ENCODE data around the gene HTRA1. TPM values are rescaled to one million over a fixed set of nuclear protein-coding genes. Genes with fewer than 3 reads are reported as not detected.
A peak's percentile ranks its signal among the peaks of the same experiment; 100 is the strongest.

HTRA1 gene
- total RNA-seq, 1 experiment from 2014 or later: 157 TPM

DNA sequence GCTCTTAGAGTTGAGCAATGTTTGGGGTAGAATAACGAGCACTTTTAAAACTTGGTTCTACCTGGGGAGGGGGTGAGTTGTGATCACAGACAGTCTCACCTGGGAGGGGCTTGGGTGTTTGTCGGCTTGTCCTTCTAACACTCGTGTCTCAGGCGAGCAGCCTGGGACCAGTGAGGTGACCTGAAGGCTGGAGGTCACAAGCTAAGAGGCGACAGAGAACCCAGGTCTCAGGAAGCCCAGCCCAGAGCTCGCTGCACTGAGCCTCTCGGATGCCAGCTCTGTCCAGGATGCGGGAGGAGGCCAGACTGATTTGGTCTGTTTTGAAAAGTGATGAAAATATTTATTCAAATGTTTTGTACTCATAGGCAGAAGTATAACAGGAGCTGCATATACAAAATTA, 11.8 kb downstream of the HTRA1 start:
- peaks cover 28% of the 10 kb centered on the region for H3K36me3 Mint-ChIP-seq (ENCODE audit: insufficient read depth, unreplicated experiment)
- H3K4me3 Mint-ChIP-seq (ENCODE audit: unreplicated experiment): no peak overlapping the region
- no peak for DNase-seq (ENCODE audit: unreplicated experiment)
- H3K9me3 Mint-ChIP-seq (ENCODE audit: unreplicated experiment): no peaks in the 10 kb centered on the region
- peaks cover 39% of the 10 kb centered on the region for H3K4me1 Mint-ChIP-seq (ENCODE audit: insufficient read depth, unreplicated experiment)
- intact Hi-C loops (cut with micrococcal nuclease): no loop called here
- ChIA-PET CTCF (interaction anchor here (0.7 kb wide), 1 partner anchor 94 kb away, joined by 3 read pairs; no protein-coding TSS in a partner anchor), POLR2A (interaction anchor here (0.6 to 15.0 kb wide), 4 partner anchors 11 to 92 kb away, joined by 3 to 291 read pairs (median 4); no protein-coding TSS in a partner anchor)
- no peak overlapping the region for H3K27ac Mint-ChIP-seq (ENCODE audit: low read depth, unreplicated experiment)
- TF ChIP-seq, protein P1, sequence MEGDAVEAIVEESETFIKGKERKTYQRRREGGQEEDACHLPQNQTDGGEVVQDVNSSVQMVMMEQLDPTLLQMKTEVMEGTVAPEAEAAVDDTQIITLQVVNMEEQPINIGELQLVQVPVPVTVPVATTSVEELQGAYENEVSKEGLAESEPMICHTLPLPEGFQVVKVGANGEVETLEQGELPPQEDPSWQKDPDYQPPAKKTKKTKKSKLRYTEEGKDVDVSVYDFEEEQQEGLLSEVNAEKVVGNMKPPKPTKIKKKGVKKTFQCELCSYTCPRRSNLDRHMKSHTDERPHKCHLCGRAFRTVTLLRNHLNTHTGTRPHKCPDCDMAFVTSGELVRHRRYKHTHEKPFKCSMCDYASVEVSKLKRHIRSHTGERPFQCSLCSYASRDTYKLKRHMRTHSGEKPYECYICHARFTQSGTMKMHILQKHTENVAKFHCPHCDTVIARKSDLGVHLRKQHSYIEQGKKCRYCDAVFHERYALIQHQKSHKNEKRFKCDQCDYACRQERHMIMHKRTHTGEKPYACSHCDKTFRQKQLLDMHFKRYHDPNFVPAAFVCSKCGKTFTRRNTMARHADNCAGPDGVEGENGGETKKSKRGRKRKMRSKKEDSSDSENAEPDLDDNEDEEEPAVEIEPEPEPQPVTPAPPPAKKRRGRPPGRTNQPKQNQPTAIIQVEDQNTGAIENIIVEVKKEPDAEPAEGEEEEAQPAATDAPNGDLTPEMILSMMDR (IDR thresholded peaks at IDR 0.05; ENCODE audit: unreplicated experiment): no peak
- no peaks in the 10 kb centered on the region for H3K27me3 Mint-ChIP-seq (ENCODE audit: insufficient read depth, unreplicated experiment)
- BruUV-seq (replicated peaks): no TSS peak

DNA sequence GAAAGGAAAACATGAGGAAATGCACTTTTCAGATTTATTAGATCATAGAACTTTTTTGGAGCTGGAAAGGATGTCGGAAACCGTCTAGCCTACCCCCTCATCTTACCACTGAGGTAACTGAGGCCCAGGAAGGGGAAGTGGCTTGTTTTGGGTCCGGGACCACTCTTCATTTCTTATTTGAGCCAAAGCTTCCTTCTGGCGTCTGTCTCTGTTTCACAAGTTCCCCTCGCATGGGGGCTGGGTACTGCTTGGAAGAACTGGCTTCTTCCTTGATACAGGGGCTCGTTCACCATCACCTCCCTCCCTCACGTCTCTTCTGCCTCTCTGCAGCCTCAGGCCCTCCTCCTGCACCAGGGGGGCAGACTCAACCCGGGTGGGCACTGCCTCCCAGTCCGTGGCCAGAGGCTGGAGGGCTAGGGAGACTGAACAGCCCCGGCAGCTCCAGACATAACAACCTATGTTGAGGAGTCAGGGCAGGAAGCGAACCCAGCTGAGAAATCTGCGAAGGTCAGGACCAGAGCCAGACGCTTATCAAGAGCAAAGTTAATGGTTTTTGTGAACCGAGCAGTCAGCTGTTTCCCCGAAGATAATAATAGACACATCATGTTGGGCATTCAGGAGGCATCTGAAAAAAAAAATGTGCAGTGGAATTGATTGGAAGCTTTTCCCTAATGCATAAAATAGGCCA, 12.9 kb downstream of the HTRA1 start:
- H3K27ac Mint-ChIP-seq (ENCODE audit: low read depth, unreplicated experiment): no peak overlapping the region
- no peaks in the 10 kb centered on the region for H3K9me3 Mint-ChIP-seq (ENCODE audit: unreplicated experiment)
- BruUV-seq (replicated peaks): no TSS peak
- peaks cover 21% of the 10 kb centered on the region for H3K36me3 Mint-ChIP-seq (ENCODE audit: insufficient read depth, unreplicated experiment)
- intact Hi-C loops (cut with micrococcal nuclease): no loop called here
- H3K4me3 Mint-ChIP-seq (ENCODE audit: unreplicated experiment): no peak overlapping the region
- TF ChIP-seq, protein P1 (IDR thresholded peaks at IDR 0.05; ENCODE audit: unreplicated experiment): no peak
- H3K27me3 Mint-ChIP-seq (ENCODE audit: insufficient read depth, unreplicated experiment): no peaks in the 10 kb centered on the region
- no peak for DNase-seq (ENCODE audit: unreplicated experiment)
- CTCF ChIA-PET: interaction anchor here (1.0 kb wide), 1 partner anchor 17 kb away, joined by 4 read pairs; no protein-coding TSS in a partner anchor
- peaks cover 30% of the 10 kb centered on the region for H3K4me1 Mint-ChIP-seq (ENCODE audit: insufficient read depth, unreplicated experiment)
- POLR2A ChIA-PET: interaction anchor here (0.9 to 15.0 kb wide), 3 partner anchors 16 to 26 kb away, joined by 3 to 291 read pairs (median 4); no protein-coding TSS in a partner anchor

DNA sequence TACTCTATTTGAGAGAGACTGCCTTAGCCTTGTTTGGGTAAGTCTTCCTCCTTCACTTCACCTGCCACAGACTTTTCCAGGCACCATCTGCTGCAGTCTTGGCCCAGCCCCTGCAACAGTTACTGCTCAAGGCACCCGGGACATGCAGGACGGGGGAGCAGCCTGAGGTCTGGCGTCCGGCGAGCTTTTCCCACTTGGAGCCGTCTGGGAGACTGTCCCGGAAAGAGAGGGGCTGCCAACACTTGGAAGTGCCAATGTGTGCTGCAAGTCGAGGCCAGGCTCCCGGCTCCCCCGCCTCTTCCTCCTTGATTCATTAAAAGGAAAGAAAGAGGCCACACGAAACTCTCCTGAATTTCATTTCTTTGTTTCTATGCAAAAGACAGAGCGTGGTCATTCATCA, 13.7 kb downstream of the HTRA1 start:
- H3K27ac Mint-ChIP-seq (ENCODE audit: low read depth, unreplicated experiment): no peak overlapping the region
- CTCF ChIA-PET: no interaction called here
- no TSS peak for BruUV-seq (replicated peaks)
- DNase-seq (ENCODE audit: unreplicated experiment): no peak
- TF ChIP-seq, protein P1 (IDR thresholded peaks at IDR 0.05; ENCODE audit: unreplicated experiment): no peak
- peaks cover 21% of the 10 kb centered on the region for H3K36me3 Mint-ChIP-seq (ENCODE audit: insufficient read depth, unreplicated experiment)
- H3K27me3 Mint-ChIP-seq (ENCODE audit: insufficient read depth, unreplicated experiment): no peaks in the 10 kb centered on the region
- peaks cover 21% of the 10 kb centered on the region for H3K4me1 Mint-ChIP-seq (ENCODE audit: insufficient read depth, unreplicated experiment)
- POLR2A ChIA-PET: interaction anchor here (1.9 to 15.0 kb wide), 2 partner anchors 15 to 25 kb away, joined by 3 to 291 read pairs; no protein-coding TSS in a partner anchor
- no peaks in the 10 kb centered on the region for H3K9me3 Mint-ChIP-seq (ENCODE audit: unreplicated experiment)
- intact Hi-C loops (cut with micrococcal nuclease): no loop called here
- no peak overlapping the region for H3K4me3 Mint-ChIP-seq (ENCODE audit: unreplicated experiment)

DNA sequence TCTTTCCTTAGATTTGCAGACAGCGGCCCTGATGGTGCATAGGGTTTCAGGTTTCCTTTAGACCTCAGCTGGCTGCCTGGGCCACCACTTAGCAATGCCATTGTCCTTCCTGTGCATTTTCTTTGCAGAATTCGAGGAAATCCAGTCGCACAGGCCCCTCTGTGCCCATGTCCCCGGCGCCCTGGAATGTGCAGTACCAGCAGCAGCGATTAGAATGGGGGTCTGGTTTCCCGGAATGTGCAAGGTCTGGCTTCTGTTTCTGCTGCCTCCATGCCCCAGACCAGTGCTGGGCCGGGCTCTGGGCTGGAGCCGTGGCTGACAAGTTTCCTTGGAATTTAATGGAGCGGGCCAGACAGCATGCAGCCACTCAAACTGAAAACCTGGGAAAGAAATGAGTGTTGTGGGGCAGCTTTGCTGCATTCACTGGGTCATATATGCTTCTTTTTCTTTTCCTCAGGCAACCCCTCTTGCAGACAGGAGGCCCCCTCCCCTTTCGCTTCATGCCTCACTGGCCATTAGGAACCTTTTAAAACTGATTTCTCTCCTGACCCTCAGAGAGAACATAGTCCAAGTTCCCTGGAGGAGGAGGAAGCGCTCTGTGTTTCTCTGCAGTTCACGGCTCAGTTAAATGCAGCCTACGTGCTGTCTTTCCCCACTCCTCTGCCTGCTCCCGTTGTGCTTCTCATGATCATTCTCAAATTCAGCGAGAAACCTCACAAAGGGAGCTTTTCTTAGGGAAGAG, 14.4 kb downstream of the HTRA1 start:
- peaks cover 15% of the 10 kb centered on the region for H3K4me1 Mint-ChIP-seq (ENCODE audit: insufficient read depth, unreplicated experiment)
- H3K27ac Mint-ChIP-seq (ENCODE audit: low read depth, unreplicated experiment): peak overlapping the region; percentile 12
- intact Hi-C loops (cut with micrococcal nuclease): no loop called here
- no peak for DNase-seq (ENCODE audit: unreplicated experiment)
- H3K9me3 Mint-ChIP-seq (ENCODE audit: unreplicated experiment): no peaks in the 10 kb centered on the region
- H3K4me3 Mint-ChIP-seq (ENCODE audit: unreplicated experiment): no peak overlapping the region
- peaks cover 21% of the 10 kb centered on the region for H3K36me3 Mint-ChIP-seq (ENCODE audit: insufficient read depth, unreplicated experiment)
- CTCF ChIA-PET: interaction anchor here (0.6 kb wide), 1 partner anchor 104 kb away, joined by 3 read pairs; no protein-coding TSS in a partner anchor
- no TSS peak for BruUV-seq (replicated peaks)
- H3K27me3 Mint-ChIP-seq (ENCODE audit: insufficient read depth, unreplicated experiment): no peaks in the 10 kb centered on the region
- TF ChIP-seq, protein P1 (IDR thresholded peaks at IDR 0.05; ENCODE audit: unreplicated experiment): no peak
- POLR2A ChIA-PET: interaction anchor here (0.7 to 15.0 kb wide), 4 partner anchors 14 to 26 kb away, joined by 3 to 291 read pairs (median 5); no protein-coding TSS in a partner anchor
